HG03442 (cell line): ENCODE results near the gene KANSL1.

Experiments
- ATAC-seq: cut with Tn5 transposase; IDR thresholded peaks from one replicate; pipeline ENCODE4 v1.9.1; 2021; ENCODE audit warnings: mild to moderate bottlenecking, moderate library complexity; ENCODE audit not compliant: unreplicated experiment

Gene KANSL1

DNA sequence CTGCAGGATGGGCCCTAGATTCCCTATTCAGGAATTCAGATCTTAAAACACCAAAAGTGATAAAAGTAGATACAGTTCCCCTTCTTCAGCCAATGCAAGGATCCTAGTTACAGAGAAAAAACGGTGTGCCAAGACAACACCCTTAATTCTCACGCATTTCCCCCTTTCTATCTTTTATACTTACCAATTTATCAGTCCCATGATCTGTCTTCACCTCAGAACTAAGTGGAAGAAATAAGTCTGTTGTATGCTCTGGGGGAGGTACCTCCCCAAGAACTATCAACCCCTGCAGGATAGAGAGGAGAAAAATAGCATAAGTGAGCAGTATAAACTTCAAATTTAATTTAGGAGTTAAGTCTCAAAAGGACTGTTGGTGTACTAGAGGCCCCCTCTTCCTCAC, 111.0 kb downstream of the KANSL1 start:
- no peak for ATAC-seq

- no peak for ATAC-seq
These were observed 112.3 kb downstream of the KANSL1 start for GRCh38 chr17:46081018-46081320.

DNA sequence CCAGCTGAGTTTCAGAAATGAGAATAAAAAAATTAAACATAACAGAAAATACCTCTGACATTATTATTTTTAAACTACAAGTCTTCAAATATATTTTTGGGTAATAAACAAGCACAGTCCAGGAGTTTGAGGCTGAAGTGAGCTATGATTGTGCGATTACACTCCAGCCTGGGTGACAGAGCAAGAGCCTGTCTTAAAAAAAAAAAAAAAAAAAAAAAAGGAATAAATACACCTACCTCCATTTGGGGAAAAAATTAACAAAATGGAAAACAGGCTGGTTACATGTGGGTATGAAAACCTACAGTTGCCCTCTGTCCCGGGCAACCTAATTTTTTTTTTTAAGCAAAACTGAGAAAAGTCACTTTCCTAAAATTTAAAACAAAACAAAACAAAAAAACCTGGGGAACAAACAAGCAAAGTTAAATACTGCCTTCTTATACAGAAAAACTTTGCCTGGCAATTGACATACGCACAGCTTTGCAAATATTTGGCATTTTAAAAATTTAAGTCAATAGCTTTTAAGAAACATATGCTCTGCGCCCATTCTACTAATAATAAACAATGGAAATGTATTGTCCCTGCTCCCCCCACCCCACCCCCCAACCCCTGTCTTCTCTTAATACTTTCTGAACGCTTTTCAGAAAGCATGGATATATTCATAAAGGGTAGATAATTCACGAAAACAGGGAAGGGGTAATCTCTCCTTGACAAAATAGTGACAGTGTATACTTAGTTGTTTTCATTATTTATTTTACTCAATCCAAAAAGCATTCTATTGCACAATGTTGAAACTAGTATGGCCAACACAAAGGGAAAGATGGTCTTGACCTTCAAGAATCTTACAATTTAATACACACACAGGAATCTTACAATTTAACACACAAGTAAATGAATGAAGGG, 112.9 kb downstream of the KANSL1 start:
- ATAC-seq = no peak

DNA sequence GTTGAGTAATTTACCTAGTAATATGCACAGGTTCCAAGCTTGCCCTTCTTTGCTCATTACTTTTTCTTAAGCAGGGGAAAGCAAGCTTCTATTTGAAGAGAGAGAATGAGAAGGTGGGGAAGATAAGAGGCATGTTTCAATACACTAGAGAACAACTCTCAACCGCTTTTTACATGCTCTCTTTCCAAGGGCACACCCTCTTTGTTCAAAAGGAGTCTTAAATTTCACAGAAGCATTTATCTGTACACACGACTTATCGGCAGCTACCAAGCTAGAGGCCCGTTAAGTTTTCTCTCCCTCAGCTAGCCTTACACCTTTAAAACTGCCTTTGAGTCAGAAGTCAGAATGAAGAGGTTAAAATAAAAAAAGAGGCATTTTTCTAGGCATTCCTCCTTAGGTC, 114.6 kb downstream of the KANSL1 start:
- ATAC-seq = no peak

- no peak for ATAC-seq
These were observed 118.7 kb downstream of the KANSL1 start for GRCh38 chr17:46074540-46074939.

- ATAC-seq = no peak
These were observed 120.2 kb downstream of the KANSL1 start for GRCh38 chr17:46072998-46073397.

GRCh38 chr17:46071796-46072195, 121.4 kb downstream of the KANSL1 start:
- no peak for ATAC-seq

DNA sequence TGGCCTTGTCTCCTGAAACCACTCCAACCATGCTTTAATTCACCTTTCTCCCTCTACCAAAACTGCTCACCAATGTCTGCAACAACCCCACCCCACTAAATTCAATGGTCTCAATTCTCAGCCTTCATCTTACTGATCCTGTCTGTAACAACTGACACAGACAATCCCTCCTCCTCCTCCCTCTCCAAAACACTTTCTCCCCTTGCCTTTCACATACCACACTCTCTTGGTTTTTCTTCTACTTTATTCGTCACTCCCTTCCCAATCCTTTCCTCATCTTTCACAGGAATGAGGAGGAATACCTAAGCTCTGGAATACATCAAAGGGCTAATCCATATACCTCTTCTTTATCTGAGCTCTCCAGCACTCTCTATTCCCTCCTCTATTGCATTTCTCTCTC, 128.8 kb downstream of the KANSL1 start:
- ATAC-seq = no peak

DNA sequence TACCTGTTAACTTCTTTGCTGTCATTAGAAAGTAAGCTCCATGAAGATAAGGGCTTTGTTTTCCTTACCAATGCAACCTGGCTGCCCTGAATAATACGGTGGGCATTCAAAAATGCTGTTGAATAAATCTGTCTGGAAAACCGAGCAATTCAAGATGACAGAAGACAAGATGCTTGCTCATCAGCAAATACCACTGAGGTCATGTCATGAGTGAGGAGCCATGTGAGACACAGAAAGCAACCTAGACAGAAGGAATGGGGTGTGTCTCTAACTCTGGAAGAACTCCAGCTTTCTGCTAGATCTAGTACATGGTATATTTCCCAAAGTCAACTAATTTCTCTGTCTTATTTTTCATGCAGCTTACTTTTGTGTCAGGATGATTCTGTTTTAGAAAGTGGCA, 130.0 kb downstream of the KANSL1 start:
- ATAC-seq = no peak

- no peak for ATAC-seq
These were observed 131.8 kb downstream of the KANSL1 start for GRCh38 chr17:46061435-46061834.

- no peak for ATAC-seq
These were observed 132.8 kb downstream of the KANSL1 start for GRCh38 chr17:46060461-46060860.

GRCh38 chr17:46059486-46059885, 133.7 kb downstream of the KANSL1 start:
- no peak for ATAC-seq

- ATAC-seq = no peak
These were observed 135.9 kb downstream of the KANSL1 start for GRCh38 chr17:46057366-46057765.

- ATAC-seq = no peak
These were observed 136.4 kb downstream of the KANSL1 start for GRCh38 chr17:46056800-46057304.

GRCh38 chr17:46053911-46054534, 139.2 kb downstream of the KANSL1 start:
- no peak for ATAC-seq

- no peak for ATAC-seq
These were observed 143.6 kb downstream of the KANSL1 start for GRCh38 chr17:46049656-46050055.

DNA sequence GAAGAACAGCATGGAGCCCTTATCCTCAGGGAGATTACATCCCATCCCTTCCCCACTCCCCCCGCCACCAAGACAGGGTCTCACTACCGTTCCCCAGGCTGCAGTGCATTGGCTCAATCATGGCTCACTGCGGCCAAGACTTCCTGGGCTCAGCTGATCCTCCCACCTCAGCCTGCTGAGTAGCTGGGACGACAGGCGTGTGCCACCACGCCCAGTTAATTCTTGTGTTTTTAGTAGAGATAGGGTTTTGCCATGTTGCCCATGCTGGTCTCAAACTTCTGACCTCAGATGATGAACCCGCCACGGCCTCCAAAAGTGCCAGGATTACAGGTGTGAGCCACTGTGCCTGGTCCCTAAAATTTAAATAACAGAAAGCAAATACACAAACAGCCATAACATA, 145.4 kb downstream of the KANSL1 start:
- ATAC-seq = no peak

DNA sequence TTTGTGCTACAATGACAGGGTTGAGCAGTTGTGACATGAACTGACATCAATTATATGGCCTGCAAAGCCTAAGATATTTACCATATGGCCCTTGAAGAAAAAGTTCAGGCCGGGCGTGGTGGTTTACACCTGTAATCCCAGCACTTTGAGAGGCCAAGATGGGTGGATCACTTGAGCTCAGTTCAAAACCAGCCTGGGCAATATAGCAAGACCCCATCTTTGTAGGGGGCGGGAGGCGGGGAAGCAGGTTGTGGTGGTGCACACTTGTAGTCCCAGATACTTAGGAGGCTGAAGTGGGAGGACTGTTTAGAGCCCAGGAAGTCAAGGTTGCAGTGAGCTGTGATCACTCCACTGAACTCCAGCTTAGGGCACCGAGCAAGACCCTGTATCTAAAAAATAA, 145.8 kb downstream of the KANSL1 start:
- no peak for ATAC-seq

DNA sequence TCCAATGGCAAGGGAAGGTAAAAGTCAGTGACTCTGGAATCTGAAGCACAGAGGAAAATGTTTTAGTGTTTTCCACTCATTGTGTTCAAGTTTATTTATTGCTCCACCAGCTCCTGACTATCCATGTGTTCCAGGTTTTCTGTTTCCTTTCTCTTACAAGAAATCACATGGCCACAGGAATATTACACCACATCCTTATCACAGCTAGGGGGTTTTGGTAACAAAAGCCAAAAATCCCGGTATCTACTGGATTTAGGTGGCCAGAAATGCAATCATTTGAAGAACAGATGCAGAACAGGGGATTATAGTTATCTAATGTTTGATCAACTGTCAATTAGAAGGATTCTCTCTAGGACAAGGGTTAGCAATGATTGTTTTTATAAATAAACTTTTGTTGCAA, 146.3 kb downstream of the KANSL1 start:
- ATAC-seq = no peak

DNA sequence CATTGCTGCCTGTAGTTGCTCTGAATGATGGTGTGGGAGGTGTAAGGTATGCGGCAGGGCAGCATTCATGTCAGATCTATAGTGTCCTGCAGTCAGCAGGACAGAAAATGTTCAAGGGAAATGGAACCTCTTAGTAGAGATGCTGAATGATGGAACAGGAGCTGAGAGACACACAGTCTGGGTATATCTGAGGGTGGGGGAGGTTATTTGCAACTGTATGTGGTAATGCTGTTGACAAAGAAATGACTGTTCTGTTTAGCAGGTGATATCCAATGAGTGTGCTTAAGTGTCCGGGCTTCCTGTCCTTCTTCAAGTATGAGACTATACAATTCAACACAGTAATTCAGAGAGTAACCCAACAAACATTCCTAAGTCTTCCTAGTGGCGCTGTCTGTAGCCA, 147.6 kb downstream of the KANSL1 start:
- no peak for ATAC-seq

- no peak for ATAC-seq
These were observed 148.2 kb downstream of the KANSL1 start for GRCh38 chr17:46044989-46045388.

- ATAC-seq = no peak
These were observed 148.8 kb downstream of the KANSL1 start for GRCh38 chr17:46044286-46044928.
